HepG2 (cell line): Measurements from ENCODE around the gene NBR1. TPM values are rescaled to one million over a fixed set of nuclear protein-coding genes. Genes with fewer than 3 reads are reported as not detected.

Experiments used
- ATF6 ChIP-seq: sonication (generic); formaldehyde crosslinking; conservative IDR thresholded peaks from 2 replicates; pipeline ENCODE4 v1.4.0; 2020; ENCODE audit warnings: missing genetic modification reagents
- CBX1 ChIP-seq: IDR thresholded peaks from one replicate; pipeline ENCODE4 v1.6.1; 2016; ENCODE audit warnings: antibody characterized with exemption, low read depth
- DPF2 ChIP-seq: sonication (generic); formaldehyde crosslinking; IDR thresholded peaks from 2 replicates; pipeline ENCODE4 v1.4.0; 2020; ENCODE audit warnings: mild to moderate bottlenecking, low read depth, missing genetic modification reagents, borderline replicate concordance
- HNF1A ChIP-seq, 2 experiments: sonication (generic) in 1 of 2; formaldehyde crosslinking in 1 of 2; IDR thresholded peaks; 2 replicates each; pipeline versions ENCODE4 v1.4.0 to v1.6.1; 2016 to 2020; ENCODE audit warnings: borderline replicate concordance in 1 of 2, low read depth in 1 of 2, mild to moderate bottlenecking in 1 of 2, missing genetic modification reagents in 1 of 2
- KDM5B ChIP-seq: sonication (generic); formaldehyde crosslinking; IDR thresholded peaks from 2 replicates; pipeline ENCODE4 v1.4.0; 2020; ENCODE audit warnings: missing genetic modification reagents, mild to moderate bottlenecking, borderline replicate concordance
- KLF9 ChIP-seq: IDR thresholded peaks from 2 replicates; pipeline ENCODE4 v1.6.1; 2016; ENCODE audit warnings: low read depth
- MYNN ChIP-seq: sonication (generic); formaldehyde crosslinking; IDR thresholded peaks from 2 replicates; pipeline ENCODE4 v1.4.0; 2020; ENCODE audit warnings: mild to moderate bottlenecking, low read depth, missing genetic modification reagents
- PAX8 ChIP-seq: sonication (generic); formaldehyde crosslinking; IDR thresholded peaks from 2 replicates; pipeline ENCODE4 v1.8.0; 2022; ENCODE audit warnings: mild to moderate bottlenecking, missing genetic modification reagents, borderline replicate concordance
- SALL1 ChIP-seq: sonication (generic); formaldehyde crosslinking; IDR thresholded peaks from 2 replicates; pipeline ENCODE4 v1.8.0; 2022; ENCODE audit warnings: mild to moderate bottlenecking, missing genetic modification reagents
- SRF ChIP-seq: IDR thresholded peaks from 2 replicates; pipeline ENCODE4 v1.6.1; 2011; ENCODE audit warnings: mild to moderate bottlenecking, low read depth, low read length, moderate library complexity
- THRA ChIP-seq: sonication (generic); formaldehyde crosslinking; IDR thresholded peaks from 2 replicates; pipeline ENCODE4 v1.4.0; 2020; ENCODE audit warnings: missing genetic modification reagents, borderline replicate concordance
- ZBED4 ChIP-seq: sonication (generic); formaldehyde crosslinking; IDR thresholded peaks from 2 replicates; pipeline ENCODE4 v1.4.0; 2020; ENCODE audit warnings: missing genetic modification reagents, borderline replicate concordance
- ZBTB1 ChIP-seq: sonication (generic); formaldehyde crosslinking; IDR thresholded peaks from 2 replicates; pipeline ENCODE4 v1.4.0; 2020; ENCODE audit warnings: missing genetic modification reagents, borderline replicate concordance
- ZBTB20 ChIP-seq: sonication (generic); formaldehyde crosslinking; IDR thresholded peaks from 2 replicates; pipeline ENCODE4 v1.8.1; 2023; ENCODE audit warnings: missing genetic modification reagents, low read depth, mild to moderate bottlenecking, borderline replicate concordance
- ZBTB42 ChIP-seq: sonication (generic); formaldehyde crosslinking; IDR thresholded peaks from 2 replicates; pipeline ENCODE4 v1.5.0; 2020; ENCODE audit warnings: mild to moderate bottlenecking, missing genetic modification reagents
- ZKSCAN1 ChIP-seq: fragments of 150-350 bp; IDR thresholded peaks from 2 replicates; pipeline ENCODE4 v1.6.1; 2014; ENCODE audit warnings: low read length
- ZNF234 ChIP-seq: sonication (generic); formaldehyde crosslinking; conservative IDR thresholded peaks from 2 replicates; pipeline ENCODE4 v1.5.1; 2020; ENCODE audit warnings: mild to moderate bottlenecking, missing genetic modification reagents
- polyA plus RNA-seq, 8 experiments: library from polyadenylated mRNA; depleted of rRNA in 3 of 8; stranded (reverse) in 7 of 8; unstranded in 1 of 8; fragments of >200 nt; fragmentation: Illumina TruSeq in 4 of 8; extraction: Trizol in 4 of 8; gene quantifications; 2 replicates each; pipeline versions ENCODE4 v1.2.1 to v1.2.3, GENCODE V29; 2011 to 2016; ENCODE audit warnings: low read depth in 4 of 8, missing spikeins in 1 of 8, mixed read lengths in 1 of 8; ENCODE audit not compliant: insufficient read depth in 1 of 8
- total RNA-seq, 5 experiments: library from RNA; depleted of rRNA; stranded (reverse); fragments of >200 nt; fragmentation: Illumina TruSeq; extraction: Trizol; gene quantifications; 2 replicates each; pipeline ENCODE4 v1.2.3, GENCODE V29; 2016; ENCODE audit warnings: low read depth in 1 of 5

The NBR1 gene
- total and polyA plus RNA-seq, 2 of the 13 experiments (the other 11 are each of a cell fraction or from before 2014, with no cell fraction given): 51.7 to 121 TPM

GRCh38 chr17:43134774-43135453, 36.1 kb upstream of the NBR1 start (continued):
- TF ChIP-seq DPF2 (CRISPR knock-in tag) (peak; percentile 56; the same call in 1 of the 2 replicates), ZBTB20 (CRISPR knock-in tag) (no peak), THRA (CRISPR knock-in tag) (peak; percentile 82; the same call in 1 of the 2 replicates), HNF1A (IDR thresholded peaks at IDR 0.05; ENCODE audit: low read depth) (peak; percentile 47; the same call in 1 of the 2 replicates), HNF1A (CRISPR knock-in tag; IDR thresholded peaks at IDR 0.05; ENCODE audit: borderline replicate concordance) (peak; percentile 68; the same call in 1 of the 2 replicates), ZBTB1 (CRISPR knock-in tag) (no peak), KLF9 (no peak), ZKSCAN1 (no peak), KDM5B (no peak; the same call in 1 of the 2 replicates), MYNN (no peak), SRF (no peak), SALL1 (CRISPR knock-in tag) (peak; percentile 90), CBX1 (no peak), ZNF234 (CRISPR knock-in tag) (no peak), ATF6 (CRISPR knock-in tag) (no peak), PAX8 (CRISPR knock-in tag) (no peak), ZBTB42 (CRISPR knock-in tag) (no peak), ZBED4 (no peak)
